ENCODE measurements around the gene ZBED4. TPM values are rescaled to one million over a fixed set of nuclear protein-coding genes. Genes with fewer than 3 reads are reported as not detected.
A peak's percentile ranks its signal among the peaks of the same experiment; 100 is the strongest.

Gene ZBED4
- total and polyA plus RNA-seq, 4 donors = 2.1 to 10.3 (median 4.8) TPM

- Histone ChIP-seq H3K4me1 (ENCODE audit: control insufficient read depth in 4 of 4, insufficient read depth in 4 of 4, low read length in 3 of 4) (peaks cover 0 to 29% (median 12%) of the 10 kb centered on the region in 4 donors), H3K9ac (ENCODE audit: low read depth in 1 of 2, low read length in 2 of 2) (no peak overlapping the region), H3K4me3 (ENCODE audit: low read depth in 1 of 3, low read length in 3 of 3) (peak overlapping the region in 1 of 3 donors; percentile 63), H3K36me3 (ENCODE audit: control insufficient read depth in 4 of 4, insufficient read depth in 3 of 4, low read depth in 1 of 4, low read length in 3 of 4) (no peaks in the 10 kb centered on the region), H3K27me3 (ENCODE audit: control insufficient read depth in 4 of 4, insufficient read depth in 4 of 4, low read length in 3 of 4) (no peaks in the 10 kb centered on the region), H3K9me3 (ENCODE audit: control insufficient read depth in 4 of 4, low read length in 3 of 4) (no peaks in the 10 kb centered on the region), H3K27ac (ENCODE audit: low read depth in 1 of 2, low read length in 2 of 2) (no peak overlapping the region)
- 8% methylated on average over 89 of the region's 89 CpGs for WGBS
- no peak for TF ChIP-seq REST (IDR thresholded peaks at IDR 0.05)
- no peak for TF ChIP-seq RXRA (IDR thresholded peaks at IDR 0.05)
- no peak for TF ChIP-seq NR2F2 (IDR thresholded peaks at IDR 0.05)
- no peak for TF ChIP-seq EGR1 (IDR thresholded peaks at IDR 0.05; ENCODE audit: low read depth in 2 of 2)
- TF ChIP-seq HNF4A (conservative IDR thresholded peaks at IDR 0.05) = no peak
- TF ChIP-seq GABPA (IDR thresholded peaks at IDR 0.05 in 1 of 2, conservative IDR thresholded peaks at IDR 0.05 in 1 of 2) = no peak
- TF ChIP-seq YY1 (IDR thresholded peaks at IDR 0.05) = no peak
- TF ChIP-seq, protein P1, sequence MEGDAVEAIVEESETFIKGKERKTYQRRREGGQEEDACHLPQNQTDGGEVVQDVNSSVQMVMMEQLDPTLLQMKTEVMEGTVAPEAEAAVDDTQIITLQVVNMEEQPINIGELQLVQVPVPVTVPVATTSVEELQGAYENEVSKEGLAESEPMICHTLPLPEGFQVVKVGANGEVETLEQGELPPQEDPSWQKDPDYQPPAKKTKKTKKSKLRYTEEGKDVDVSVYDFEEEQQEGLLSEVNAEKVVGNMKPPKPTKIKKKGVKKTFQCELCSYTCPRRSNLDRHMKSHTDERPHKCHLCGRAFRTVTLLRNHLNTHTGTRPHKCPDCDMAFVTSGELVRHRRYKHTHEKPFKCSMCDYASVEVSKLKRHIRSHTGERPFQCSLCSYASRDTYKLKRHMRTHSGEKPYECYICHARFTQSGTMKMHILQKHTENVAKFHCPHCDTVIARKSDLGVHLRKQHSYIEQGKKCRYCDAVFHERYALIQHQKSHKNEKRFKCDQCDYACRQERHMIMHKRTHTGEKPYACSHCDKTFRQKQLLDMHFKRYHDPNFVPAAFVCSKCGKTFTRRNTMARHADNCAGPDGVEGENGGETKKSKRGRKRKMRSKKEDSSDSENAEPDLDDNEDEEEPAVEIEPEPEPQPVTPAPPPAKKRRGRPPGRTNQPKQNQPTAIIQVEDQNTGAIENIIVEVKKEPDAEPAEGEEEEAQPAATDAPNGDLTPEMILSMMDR (IDR thresholded peaks at IDR 0.05; ENCODE audit: low read depth, low read length, missing input control) = no peak
- TF ChIP-seq, protein P2, sequence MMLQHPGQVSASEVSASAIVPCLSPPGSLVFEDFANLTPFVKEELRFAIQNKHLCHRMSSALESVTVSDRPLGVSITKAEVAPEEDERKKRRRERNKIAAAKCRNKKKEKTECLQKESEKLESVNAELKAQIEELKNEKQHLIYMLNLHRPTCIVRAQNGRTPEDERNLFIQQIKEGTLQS (IDR thresholded peaks at IDR 0.05) = no peak
- TF ChIP-seq ZBTB33 (IDR thresholded peaks at IDR 0.05) = no peak
- no peak for TF ChIP-seq JUND (IDR thresholded peaks at IDR 0.05)
- TF ChIP-seq TAF1 (conservative IDR thresholded peaks at IDR 0.05) = no peak
- no peak for TF ChIP-seq RAD21 (IDR thresholded peaks at IDR 0.05)
- TF ChIP-seq FOXA1 (IDR thresholded peaks at IDR 0.05) = no peak
- TF ChIP-seq HNF4G (IDR thresholded peaks at IDR 0.05) = no peak
- no peak for DNase-seq (ENCODE audit: low spot score)
These were observed 4.3 kb upstream of the ZBED4 start for GRCh38 chr22:49849161-49850020.
